ENCODE results near the gene NUTM2E.
"Not testable (repeated sequence)": the region's sequence is repeated elsewhere in the genome, so short reads cannot be mapped to it uniquely, and the experiment has no call there.

NUTM2E gene

DNA sequence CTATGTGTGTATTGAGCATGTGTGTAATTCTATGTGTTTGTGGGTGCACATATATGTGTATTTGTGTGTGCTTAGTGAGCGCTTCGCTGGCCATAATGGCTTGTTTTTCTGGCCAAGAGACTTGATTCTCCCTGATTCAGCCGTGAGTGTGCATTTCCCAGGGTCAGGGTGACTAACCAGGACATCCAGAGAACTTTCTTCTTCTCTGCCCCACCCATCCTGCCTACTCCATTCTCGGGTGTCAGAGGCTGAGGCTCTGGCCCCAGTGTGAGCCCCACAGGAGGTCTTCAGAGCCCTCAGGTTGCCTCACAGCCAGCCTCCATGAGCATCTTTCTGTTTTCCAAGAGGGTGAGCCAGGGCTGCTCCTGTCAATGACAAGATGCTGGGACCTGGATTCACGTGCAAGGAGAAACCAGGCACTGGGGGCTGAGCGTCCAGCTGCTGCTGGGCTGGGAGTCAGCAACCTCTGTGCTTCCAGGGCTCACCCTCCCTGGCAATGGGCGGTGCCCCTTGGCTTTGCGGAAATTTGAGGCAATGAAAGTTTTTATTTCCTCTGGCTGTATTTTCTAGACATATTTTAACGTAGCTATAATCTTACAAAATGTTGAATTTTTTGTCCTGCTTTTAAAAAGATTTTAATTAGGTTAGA lies 40.5 kb downstream of the NUTM2E start:
- DNase-seq (ENCODE audit: low read depth) = not testable (repeated sequence)

DNA sequence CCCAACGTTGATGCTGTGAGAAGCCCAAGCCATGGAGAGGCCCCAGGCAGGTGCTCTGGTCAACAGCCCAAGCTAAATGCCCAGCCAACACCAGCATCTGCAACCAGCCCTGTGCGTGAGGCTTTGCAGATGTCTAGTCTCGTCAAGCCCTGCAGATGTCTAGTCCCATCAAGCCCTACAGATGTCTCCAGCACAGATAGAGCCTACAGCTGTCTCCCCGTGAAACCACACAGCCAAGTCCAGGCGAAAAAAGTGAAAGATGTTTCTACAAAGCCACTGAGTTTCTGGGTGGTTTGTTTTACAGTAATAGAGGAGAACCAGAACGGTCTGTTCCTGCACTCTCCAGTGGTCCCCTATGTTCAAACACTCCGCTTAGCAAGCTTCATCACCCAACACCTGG lies 41.5 kb downstream of the NUTM2E start:
- DNase-seq (ENCODE audit: low read depth) = not testable (repeated sequence)

DNA sequence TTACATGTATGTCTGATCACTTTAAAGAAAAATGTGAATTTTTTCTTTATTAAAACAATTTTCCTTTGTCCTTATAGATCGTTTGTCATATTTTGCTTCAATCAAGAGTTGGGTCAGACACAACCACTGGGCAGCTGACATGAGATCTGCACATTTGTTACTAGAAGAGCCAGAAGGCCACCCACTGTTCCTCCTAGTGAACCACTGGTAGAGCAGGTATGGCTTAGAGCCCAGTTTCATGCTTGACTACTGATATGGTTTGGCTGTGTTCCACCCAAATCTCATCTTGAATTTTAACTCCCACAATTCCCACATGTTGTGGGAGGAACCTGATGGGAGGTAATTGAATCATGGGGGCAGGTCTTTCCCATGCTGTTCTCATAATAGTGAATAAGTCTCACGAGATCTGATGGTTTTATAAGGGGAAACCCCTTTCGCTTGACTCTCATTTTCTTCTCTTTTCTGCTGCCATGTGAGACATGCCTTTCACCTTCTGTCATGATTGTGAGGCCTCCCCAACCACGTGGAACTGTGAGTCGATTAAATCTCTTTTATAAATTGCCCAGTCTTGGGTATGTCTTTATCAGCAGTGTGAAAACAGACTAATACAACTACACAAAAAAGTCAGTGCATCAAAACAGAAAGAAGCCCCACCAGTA lies 43.0 kb downstream of the NUTM2E start:
- DNase-seq (ENCODE audit: low read depth) = not testable (repeated sequence)

DNA sequence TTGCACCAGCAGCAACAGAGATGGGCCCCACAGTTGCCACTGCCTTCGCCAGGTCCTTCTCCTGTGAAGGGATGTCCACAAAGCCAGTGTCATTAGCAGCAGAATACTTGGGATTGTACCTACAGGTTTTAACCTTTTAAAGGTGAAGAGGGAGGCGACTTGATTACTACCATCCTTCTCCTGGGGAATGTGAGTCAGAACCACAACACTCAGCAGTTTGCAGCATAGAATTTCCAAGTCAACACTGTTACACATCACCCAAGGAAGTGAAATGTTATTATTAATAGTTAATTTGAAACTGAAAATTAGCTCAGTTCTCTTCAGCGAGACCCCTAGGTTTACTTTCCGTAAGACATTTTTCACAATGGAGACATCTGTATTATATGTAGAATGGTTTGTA lies 45.2 kb downstream of the NUTM2E start:
- not testable (repeated sequence) for DNase-seq (ENCODE audit: low read depth)
